ENCODE measurements around the gene HTRA3.

HTRA3 gene

DNA sequence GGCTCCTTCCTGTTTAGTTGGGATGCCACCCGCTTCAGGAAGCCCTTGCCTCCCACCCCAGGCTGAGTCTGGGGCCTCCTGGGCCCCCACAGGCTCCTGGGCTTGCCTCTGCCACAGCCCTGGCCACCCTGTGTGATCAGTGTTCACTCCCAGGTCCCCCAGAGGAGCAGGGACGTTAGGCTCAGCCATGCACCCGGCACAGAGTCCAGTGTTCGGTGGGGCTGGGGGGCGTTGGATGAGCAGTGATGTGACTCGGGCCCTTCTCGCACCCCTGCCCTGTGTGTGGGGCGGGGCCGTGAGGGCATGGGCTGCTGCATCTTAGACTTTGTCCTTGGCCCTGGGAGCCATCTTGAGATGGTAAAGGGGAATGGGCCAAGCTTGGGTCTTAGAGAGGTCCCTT, 29.9 kb upstream of the HTRA3 start:
- H3K9ac ChIP-seq (ENCODE audit: low read length in 5 of 5): no peak overlapping the region
- peaks cover 0 to 65% (median 41%) of the 10 kb centered on the region in 5 donors for H3K36me3 ChIP-seq (ENCODE audit: control insufficient read depth in 5 of 5, insufficient read depth in 5 of 5, low read length in 5 of 5)
- no peak overlapping the region for H3K27ac ChIP-seq (ENCODE audit: low read depth, low read length)
- H3K4me3 ChIP-seq (ENCODE audit: low read depth in 1 of 5, low read length in 5 of 5): no peak overlapping the region
- H3K9me3 ChIP-seq (ENCODE audit: control insufficient read depth in 5 of 5, low read length in 5 of 5): peaks cover 0 to 2% (median 0%) of the 10 kb centered on the region in 5 donors
- peaks cover 2 to 12% (median 10%) of the 10 kb centered on the region in 5 donors for H3K4me1 ChIP-seq (ENCODE audit: control insufficient read depth in 5 of 5, insufficient read depth in 5 of 5, low read length in 5 of 5)
- H3K27me3 ChIP-seq (ENCODE audit: control insufficient read depth in 5 of 5, insufficient read depth in 4 of 5, low read length in 5 of 5): no peaks in the 10 kb centered on the region

DNA sequence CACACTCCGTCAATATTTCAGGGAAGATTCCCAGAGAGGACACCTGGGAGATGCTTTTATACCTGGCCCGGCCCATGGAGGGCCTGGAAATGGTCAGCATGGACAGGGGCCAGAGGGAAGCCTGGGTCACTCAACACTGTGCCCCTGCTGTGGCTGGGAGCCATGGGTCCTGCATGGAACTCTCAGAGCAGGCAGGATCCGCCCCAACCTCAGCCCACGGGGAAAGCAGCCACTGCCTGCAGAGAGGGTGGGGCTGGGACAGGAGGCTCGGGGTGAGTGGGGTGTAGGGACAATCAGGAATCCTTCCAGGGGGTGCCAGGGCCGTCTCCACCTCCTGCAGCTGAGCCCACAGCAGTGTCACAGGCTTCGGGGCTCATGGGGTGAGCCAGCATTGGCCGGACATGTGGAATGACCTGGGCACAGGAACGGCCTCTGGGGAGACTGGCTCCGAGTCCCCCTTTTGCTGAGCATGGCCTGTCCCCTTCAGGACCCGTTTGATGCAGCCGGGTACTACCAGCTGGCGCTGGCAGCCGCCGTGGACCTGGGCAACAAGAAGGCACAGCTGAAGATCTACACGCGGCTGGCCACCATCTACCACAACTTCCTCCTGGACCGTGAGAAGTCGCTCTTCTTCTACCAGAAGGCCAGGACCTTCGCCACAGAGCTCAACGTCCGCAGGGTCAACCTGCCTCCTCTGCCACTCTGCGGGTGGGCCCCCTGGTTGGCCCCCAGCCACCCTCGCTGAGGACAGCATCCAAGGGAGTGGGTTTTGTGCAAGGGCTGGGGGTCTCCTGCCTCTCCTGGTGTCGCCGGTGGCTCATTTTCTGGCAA, 29.1 kb upstream of the HTRA3 start:
- Histone ChIP-seq H3K4me1 (ENCODE audit: control insufficient read depth in 5 of 5, insufficient read depth in 5 of 5, low read length in 5 of 5) (peaks cover 2 to 12% (median 10%) of the 10 kb centered on the region in 5 donors), H3K9me3 (ENCODE audit: control insufficient read depth in 5 of 5, low read length in 5 of 5) (peaks cover 0 to 2% (median 0%) of the 10 kb centered on the region in 5 donors)

DNA sequence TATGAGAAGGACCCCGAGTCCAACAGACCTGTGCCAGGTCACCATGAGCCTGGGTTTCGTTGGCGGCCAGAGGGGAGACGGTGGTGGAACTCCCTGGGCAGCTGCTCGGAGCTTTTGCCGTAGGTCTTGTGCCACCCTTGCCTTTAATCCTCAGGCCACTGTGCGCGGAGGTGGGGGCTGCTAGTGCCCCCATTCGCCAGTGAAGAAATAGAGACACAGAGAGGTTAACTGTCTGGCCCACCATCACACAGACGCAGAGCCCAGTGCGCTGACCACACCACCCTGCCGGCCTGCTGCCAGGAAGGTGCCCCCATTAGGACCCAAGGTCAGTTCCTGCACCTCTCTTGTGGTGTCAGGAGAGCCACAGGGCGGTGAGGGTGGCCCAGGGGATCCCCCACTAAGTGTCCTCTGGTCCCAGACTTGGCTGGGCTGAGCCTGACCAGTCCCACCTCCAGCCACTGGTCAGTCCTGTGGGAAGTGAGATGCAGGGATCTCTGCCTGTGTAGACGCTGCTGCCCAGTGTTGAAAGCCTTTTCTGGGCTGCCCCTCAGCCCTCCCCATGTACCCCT, 28.3 kb upstream of the HTRA3 start:
- Histone ChIP-seq H3K27ac (ENCODE audit: low read depth, low read length) (no peak overlapping the region), H3K27me3 (ENCODE audit: control insufficient read depth in 5 of 5, insufficient read depth in 4 of 5, low read length in 5 of 5) (no peaks in the 10 kb centered on the region), H3K4me3 (ENCODE audit: low read depth in 1 of 5, low read length in 5 of 5) (no peak overlapping the region), H3K4me1 (ENCODE audit: control insufficient read depth in 5 of 5, insufficient read depth in 5 of 5, low read length in 5 of 5) (peaks cover 3 to 20% (median 12%) of the 10 kb centered on the region in 5 donors), H3K9me3 (ENCODE audit: control insufficient read depth in 5 of 5, low read length in 5 of 5) (peaks cover 0 to 4% (median 0%) of the 10 kb centered on the region in 5 donors), H3K9ac (ENCODE audit: low read length in 5 of 5) (no peak overlapping the region), H3K36me3 (ENCODE audit: control insufficient read depth in 5 of 5, insufficient read depth in 5 of 5, low read length in 5 of 5) (peaks cover 0 to 49% (median 27%) of the 10 kb centered on the region in 5 donors)

More for the DNA sequence above, 29.1 kb upstream of the HTRA3 start:
- H3K27me3 ChIP-seq (ENCODE audit: control insufficient read depth in 5 of 5, insufficient read depth in 4 of 5, low read length in 5 of 5): no peaks in the 10 kb centered on the region
- no peak overlapping the region for H3K27ac ChIP-seq (ENCODE audit: low read depth, low read length)
- H3K9ac ChIP-seq (ENCODE audit: low read length in 5 of 5): no peak overlapping the region
- H3K4me3 ChIP-seq (ENCODE audit: low read depth in 1 of 5, low read length in 5 of 5): no peak overlapping the region
- H3K36me3 ChIP-seq (ENCODE audit: control insufficient read depth in 5 of 5, insufficient read depth in 5 of 5, low read length in 5 of 5): peaks cover 0 to 58% (median 34%) of the 10 kb centered on the region in 5 donors

DNA sequence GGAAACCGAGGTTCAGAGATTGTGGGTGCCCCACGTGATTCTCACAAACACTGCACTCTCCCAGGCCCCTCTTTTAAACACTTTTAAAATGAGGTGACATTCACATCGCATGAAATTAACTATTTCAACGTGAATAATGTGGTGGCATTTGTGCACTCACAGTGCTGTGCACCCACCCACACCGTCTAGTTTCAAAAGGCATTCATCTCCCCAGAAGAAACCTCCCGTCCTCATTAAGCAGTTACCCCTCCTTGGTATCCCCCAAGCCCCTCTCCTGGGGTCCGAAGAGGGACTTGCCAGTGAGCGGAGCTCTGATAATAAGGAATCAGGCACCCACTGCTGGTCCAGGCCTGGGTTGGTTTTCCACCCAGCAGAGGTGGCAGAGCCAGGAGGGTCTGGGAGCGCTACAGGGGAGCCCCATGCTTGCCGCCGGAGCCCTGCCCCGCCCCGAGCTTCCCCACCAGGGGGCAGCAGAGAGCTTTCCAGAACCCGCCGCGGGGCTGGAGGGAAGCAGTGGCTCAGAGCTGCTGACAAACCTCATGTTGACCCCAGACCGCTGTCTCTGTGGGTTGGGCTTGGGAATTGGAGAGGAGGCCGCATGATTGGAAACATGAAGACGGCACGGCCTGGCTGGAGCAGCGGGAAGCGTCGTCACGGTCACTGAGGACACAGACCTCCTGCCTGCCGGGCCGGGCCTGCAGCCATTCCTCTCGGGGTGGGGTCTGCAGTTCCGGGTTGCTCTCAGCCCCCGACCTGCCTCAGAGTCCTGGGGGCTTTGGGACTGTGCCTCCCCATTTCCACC, 27.5 kb upstream of the HTRA3 start:
- peak overlapping the region; percentile 65 for H3K27ac ChIP-seq (ENCODE audit: low read depth, low read length)
- peaks cover 4 to 28% (median 19%) of the 10 kb centered on the region in 5 donors for H3K4me1 ChIP-seq (ENCODE audit: control insufficient read depth in 5 of 5, insufficient read depth in 5 of 5, low read length in 5 of 5)
- peaks cover 0 to 41% (median 19%) of the 10 kb centered on the region in 5 donors for H3K36me3 ChIP-seq (ENCODE audit: control insufficient read depth in 5 of 5, insufficient read depth in 5 of 5, low read length in 5 of 5)
- H3K27me3 ChIP-seq (ENCODE audit: control insufficient read depth in 5 of 5, insufficient read depth in 4 of 5, low read length in 5 of 5): no peaks in the 10 kb centered on the region
- H3K4me3 ChIP-seq (ENCODE audit: low read depth in 1 of 5, low read length in 5 of 5): no peak overlapping the region
- H3K9me3 ChIP-seq (ENCODE audit: control insufficient read depth in 5 of 5, low read length in 5 of 5): peaks cover 0 to 4% (median 0%) of the 10 kb centered on the region in 5 donors
- peak overlapping the region in 2 of 5 donors; percentile 30 to 66 for H3K9ac ChIP-seq (ENCODE audit: low read length in 5 of 5)

DNA sequence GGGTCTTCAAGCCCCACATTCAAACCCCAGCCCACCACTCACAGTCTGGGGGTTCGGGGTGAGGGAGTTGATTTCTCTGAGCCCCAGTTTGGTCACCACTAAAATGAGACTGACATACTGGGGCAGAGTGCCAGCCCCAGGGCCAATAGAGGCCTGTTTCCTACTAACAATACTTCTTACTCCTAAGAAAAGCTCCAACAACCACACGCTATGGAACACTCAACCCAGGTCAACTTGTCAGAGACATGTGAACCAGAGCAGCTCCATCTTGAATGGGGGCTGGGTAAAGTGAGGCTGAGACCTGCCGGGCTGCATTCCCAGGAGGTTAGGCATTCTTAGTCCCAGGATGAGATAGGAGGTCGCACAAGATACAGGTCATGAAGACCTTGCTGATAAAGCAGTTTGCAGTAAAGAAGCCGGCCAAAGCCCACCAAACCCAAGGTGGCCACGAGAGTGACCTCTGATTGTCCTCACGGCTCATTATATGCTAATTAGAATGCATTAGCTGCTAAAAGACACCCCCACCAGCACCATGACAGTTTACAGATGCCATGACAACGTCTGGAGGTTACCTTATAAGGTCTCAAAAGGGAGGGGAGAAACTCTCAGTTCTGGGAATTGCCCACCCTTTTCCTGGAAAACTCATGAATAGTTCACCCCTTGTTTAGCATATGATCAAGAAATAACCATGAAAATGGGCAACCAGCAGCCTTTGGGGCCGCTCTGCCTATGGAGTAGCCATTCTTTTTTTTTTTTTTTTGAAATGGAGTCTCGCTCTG, 26.6 kb upstream of the HTRA3 start:
- no peak overlapping the region for H3K4me3 ChIP-seq (ENCODE audit: low read depth in 1 of 5, low read length in 5 of 5)
- peaks cover 13 to 37% (median 28%) of the 10 kb centered on the region in 5 donors for H3K4me1 ChIP-seq (ENCODE audit: control insufficient read depth in 5 of 5, insufficient read depth in 5 of 5, low read length in 5 of 5)
- peaks cover 0 to under 1% (median 0%) of the 10 kb centered on the region in 5 donors for H3K27me3 ChIP-seq (ENCODE audit: control insufficient read depth in 5 of 5, insufficient read depth in 4 of 5, low read length in 5 of 5)
- peaks cover 0 to 4% (median 0%) of the 10 kb centered on the region in 5 donors for H3K9me3 ChIP-seq (ENCODE audit: control insufficient read depth in 5 of 5, low read length in 5 of 5)
- H3K9ac ChIP-seq (ENCODE audit: low read length in 5 of 5): peak overlapping the region in 2 of 5 donors; percentile 30 to 66
- H3K36me3 ChIP-seq (ENCODE audit: control insufficient read depth in 5 of 5, insufficient read depth in 5 of 5, low read length in 5 of 5): peaks cover 0 to 32% (median 14%) of the 10 kb centered on the region in 5 donors
- peak overlapping the region; percentile 65 for H3K27ac ChIP-seq (ENCODE audit: low read depth, low read length)

DNA sequence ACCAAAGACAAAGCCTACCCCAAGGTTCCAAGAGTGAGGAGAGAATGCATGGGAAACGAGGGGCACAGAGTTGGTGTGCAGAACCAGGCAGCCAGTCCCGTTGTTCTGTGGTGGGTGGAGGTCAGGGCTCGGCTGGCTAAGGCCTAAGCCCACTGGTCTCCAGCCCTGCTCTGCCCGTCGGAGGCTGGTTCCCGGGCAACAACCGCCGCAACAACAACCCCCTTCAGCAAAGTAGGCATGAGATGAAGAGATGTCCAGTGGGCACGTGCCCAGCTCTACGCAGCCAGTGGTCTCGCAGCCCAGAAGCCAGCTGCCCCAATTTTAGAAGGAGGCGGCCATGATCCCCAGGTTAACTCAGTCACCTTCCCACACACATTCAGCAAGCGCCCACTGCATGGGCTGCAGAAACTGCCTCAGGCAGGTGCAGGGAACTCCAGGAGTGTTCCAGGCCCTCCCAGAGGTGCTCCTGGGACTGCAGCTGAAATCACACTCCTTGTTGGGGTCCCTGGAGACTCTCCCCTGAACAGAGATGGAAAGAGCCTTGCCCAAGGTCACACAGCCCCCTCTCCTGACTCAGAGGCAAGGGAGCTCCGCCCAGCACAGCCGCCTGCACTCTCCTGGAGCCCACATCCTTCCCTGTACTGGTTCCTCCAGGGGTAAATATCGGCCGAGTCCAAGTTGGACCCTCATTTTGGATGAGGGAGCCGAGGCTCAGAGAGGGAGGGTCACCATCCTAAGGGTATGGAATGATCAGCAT, 25.4 kb upstream of the HTRA3 start:
- Histone ChIP-seq H3K9me3 (ENCODE audit: control insufficient read depth in 5 of 5, low read length in 5 of 5) (peaks cover 0 to 4% (median 1%) of the 10 kb centered on the region in 5 donors), H3K4me1 (ENCODE audit: control insufficient read depth in 5 of 5, insufficient read depth in 5 of 5, low read length in 5 of 5) (peaks cover 17 to 39% (median 28%) of the 10 kb centered on the region in 5 donors), H3K9ac (ENCODE audit: low read length in 5 of 5) (no peak overlapping the region), H3K27me3 (ENCODE audit: control insufficient read depth in 5 of 5, insufficient read depth in 4 of 5, low read length in 5 of 5) (peaks cover 0 to 4% (median 0%) of the 10 kb centered on the region in 5 donors), H3K4me3 (ENCODE audit: low read depth in 1 of 5, low read length in 5 of 5) (no peak overlapping the region), H3K27ac (ENCODE audit: low read depth, low read length) (no peak overlapping the region), H3K36me3 (ENCODE audit: control insufficient read depth in 5 of 5, insufficient read depth in 5 of 5, low read length in 5 of 5) (peaks cover 0 to 22% (median 10%) of the 10 kb centered on the region in 5 donors)

DNA sequence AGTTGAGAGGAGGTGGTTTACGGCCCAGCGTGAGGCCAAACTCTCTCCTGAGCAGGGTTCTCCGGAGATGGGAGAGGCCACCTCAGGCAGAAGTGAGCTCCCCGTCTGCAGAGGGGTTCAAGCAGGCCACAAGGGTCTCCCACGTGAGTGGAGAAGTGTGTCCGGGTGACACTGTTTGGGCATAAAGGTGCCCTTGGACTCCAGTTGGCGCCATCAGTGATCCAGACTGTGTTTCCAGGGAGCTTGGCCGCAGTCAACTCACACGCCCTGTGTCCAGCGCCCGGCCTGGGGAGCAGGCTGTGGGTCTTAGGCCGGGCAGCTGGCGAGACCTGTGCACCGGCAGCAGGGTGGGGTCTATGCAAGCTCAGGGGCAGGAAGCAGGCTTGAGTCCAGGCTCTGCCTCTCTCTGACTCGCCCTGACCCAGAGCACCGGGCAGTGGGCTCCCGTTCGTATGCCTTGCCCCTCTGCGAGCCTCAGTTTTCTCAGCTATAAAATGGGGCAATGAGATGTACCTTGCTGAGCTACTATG, 24.6 kb upstream of the HTRA3 start:
- Histone ChIP-seq H3K9ac (ENCODE audit: low read length in 5 of 5) (no peak overlapping the region), H3K4me1 (ENCODE audit: control insufficient read depth in 5 of 5, insufficient read depth in 5 of 5, low read length in 5 of 5) (peaks cover 17 to 41% (median 28%) of the 10 kb centered on the region in 5 donors), H3K9me3 (ENCODE audit: control insufficient read depth in 5 of 5, low read length in 5 of 5) (peaks cover 0 to 4% (median 0%) of the 10 kb centered on the region in 5 donors), H3K36me3 (ENCODE audit: control insufficient read depth in 5 of 5, insufficient read depth in 5 of 5, low read length in 5 of 5) (peaks cover 0 to 14% (median 5%) of the 10 kb centered on the region in 5 donors), H3K27ac (ENCODE audit: low read depth, low read length) (no peak overlapping the region), H3K27me3 (ENCODE audit: control insufficient read depth in 5 of 5, insufficient read depth in 4 of 5, low read length in 5 of 5) (peaks cover 0 to 4% (median 0%) of the 10 kb centered on the region in 5 donors), H3K4me3 (ENCODE audit: low read depth in 1 of 5, low read length in 5 of 5) (no peak overlapping the region)

DNA sequence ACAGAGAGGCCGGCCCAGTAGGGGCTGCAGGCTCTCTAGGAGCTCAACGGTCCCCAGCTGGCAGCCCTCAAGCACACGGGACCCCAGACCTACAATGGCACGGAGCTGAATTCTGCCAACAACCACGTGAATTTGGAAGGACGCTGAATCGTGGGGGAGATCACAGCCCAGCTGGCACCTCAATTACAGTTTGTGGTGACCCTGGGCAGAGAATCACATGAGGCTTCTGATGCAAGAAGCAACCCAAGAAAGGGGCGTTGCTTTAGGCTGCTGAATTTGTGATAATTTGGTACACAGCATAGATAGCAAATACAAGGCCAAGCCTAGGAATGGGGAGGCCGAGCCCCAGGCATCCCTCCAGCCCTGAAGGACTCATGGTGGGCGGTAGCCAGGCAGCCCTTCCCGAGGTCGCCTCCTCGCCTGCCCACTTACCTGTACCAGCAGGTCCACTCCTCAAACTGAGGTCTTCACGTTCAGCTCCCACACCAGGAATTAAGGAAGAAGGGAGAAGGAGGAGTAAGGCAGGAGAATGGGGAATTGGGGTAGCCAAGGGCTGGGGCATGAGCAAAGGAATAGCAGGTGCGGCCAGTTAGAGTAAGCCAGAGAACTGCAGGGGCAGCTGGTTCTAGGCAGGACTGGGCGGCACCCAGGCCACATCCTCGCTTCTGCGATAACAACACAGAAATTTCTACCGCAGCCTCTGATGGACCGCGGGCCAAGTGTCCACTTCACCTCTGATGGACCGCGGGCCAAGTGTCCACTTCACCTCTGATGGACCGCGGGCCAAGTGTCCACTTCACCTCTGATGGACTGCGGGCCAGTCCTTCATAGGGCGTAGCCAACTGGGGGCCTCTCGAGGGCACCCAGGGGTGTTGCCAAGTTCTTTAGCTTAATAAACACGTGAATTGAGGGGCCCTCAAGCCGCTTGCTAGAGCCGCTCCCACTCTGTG, 23.4 kb upstream of the HTRA3 start:
- peaks cover 0 to 5% (median 4%) of the 10 kb centered on the region in 5 donors for H3K36me3 ChIP-seq (ENCODE audit: control insufficient read depth in 5 of 5, insufficient read depth in 5 of 5, low read length in 5 of 5)
- H3K27ac ChIP-seq (ENCODE audit: low read depth, low read length): peak overlapping the region; percentile 97
- peak overlapping the region in 3 of 5 donors; percentile 62 to 68 (median 64) for H3K9ac ChIP-seq (ENCODE audit: low read length in 5 of 5)
- H3K9me3 ChIP-seq (ENCODE audit: control insufficient read depth in 5 of 5, low read length in 5 of 5): peaks cover 0 to 4% (median 0%) of the 10 kb centered on the region in 5 donors
- H3K4me1 ChIP-seq (ENCODE audit: control insufficient read depth in 5 of 5, insufficient read depth in 5 of 5, low read length in 5 of 5): peaks cover 17 to 53% (median 32%) of the 10 kb centered on the region in 5 donors
- H3K27me3 ChIP-seq (ENCODE audit: control insufficient read depth in 5 of 5, insufficient read depth in 4 of 5, low read length in 5 of 5): peaks cover 0 to 4% (median 0%) of the 10 kb centered on the region in 5 donors
- no peak overlapping the region for H3K4me3 ChIP-seq (ENCODE audit: low read depth in 1 of 5, low read length in 5 of 5)

All from subcutaneous abdominal adipose tissue (tissue), 5 donors.